Activated T-cell treated with anti-CD3 and anti-CD28 coated beads for 24 hours (primary cell): ENCODE measurements around the gene LGR4.

ENCODE experiments used
- DNase-seq: peaks from one replicate; pipeline ENCODE4 v3.0.0-alpha.2; 2020; ENCODE audit warnings: low read depth

Gene LGR4

DNA sequence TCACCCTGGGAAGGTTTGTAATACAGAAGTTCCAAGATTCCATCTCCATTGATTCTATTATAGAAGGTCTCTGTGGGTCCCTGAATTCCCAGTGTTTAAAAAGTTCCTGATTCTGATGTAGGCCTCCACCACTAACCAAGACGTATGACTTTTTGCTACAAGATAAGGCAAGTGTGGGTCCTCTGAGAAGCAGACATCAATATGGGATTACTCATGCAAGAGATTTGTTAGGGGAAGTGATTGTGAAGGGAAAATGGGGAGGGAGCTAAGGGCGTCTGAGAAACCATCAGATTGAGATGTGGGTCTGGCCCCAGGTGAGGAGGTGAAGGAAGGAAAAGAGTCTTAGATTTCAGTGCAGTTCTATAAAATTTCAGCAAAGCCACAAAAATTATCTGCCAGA lies 10.2 kb upstream of the LGR4 start:
- no peak for DNase-seq

DNA sequence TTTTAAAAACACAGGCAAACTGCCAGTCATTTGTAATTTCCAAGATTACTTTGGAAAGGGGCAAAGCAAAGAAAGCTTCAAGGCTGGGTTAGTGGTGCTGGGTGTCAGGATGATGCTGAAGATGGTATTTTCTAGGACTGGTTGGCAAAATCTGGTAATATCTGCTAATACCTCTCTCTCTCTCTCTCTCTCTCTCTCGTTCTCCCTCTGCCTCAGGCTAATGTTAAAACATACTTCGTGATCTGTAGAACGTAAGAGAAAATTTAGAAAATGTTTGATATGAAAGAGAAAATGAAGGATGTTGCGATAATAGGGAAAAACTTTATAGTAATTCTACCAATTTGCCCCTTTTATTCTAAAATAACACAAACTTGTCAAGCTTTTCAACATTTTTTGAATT lies 9.4 kb upstream of the LGR4 start:
- DNase-seq, result no peak

DNA sequence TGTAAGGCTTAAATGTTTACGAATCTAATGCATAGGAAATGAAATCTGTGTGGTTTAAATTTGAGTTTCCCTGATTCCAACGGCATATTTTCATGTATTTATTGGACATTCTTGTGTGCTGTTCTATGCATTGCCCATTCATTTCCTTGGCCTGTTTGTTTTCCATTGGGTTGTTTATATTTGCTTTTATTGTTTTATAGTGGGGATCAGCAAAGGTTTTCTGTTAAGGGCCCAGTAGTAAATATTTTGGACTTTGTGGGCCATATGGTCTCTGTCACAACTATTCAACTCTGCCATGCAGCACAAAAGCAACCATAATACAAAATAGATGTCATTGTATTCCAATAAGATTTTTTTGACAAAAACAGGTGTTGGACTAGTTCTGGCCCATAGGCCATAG lies 5.2 kb upstream of the LGR4 start:
- no peak for DNase-seq

DNA sequence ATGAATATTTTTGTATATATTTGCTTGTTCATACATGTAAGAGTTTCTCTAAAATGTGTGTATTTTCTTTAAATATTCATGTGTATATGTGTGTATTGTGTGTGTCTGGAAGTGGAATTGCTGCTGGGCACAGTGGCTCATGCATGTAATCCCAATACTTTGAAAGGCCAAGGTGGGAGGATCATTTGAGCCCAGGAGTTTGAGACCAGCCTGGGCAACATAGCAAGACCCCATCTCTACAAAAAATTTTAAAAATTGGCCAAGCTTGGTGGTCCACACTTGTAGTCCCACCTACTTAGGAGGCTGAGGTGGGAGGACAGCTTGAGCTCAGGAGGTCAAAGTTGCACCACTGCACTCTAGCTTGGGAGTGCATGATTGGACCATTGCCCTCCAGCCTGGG lies 4.7 kb upstream of the LGR4 start:
- DNase-seq, result no peak

DNA sequence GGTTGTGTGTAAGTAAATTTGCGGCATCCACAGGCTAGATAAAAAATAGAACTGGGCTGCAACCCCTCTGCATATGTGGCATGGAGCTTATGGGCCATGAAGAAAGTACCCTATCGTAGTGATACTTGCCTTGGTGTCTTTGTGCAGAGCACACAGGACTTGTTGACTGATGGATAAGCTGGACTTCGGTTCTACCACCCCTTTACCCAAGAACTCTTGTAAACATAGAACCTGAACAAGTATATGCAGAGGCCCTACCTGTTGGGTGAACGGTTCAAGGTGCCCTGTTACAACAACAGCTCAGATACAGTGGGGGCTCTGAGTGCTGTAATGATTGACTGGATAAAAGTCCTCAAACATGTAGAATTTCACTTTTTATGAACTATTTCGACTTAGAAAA lies 3.0 kb upstream of the LGR4 start:
- DNase-seq, result no peak

DNA sequence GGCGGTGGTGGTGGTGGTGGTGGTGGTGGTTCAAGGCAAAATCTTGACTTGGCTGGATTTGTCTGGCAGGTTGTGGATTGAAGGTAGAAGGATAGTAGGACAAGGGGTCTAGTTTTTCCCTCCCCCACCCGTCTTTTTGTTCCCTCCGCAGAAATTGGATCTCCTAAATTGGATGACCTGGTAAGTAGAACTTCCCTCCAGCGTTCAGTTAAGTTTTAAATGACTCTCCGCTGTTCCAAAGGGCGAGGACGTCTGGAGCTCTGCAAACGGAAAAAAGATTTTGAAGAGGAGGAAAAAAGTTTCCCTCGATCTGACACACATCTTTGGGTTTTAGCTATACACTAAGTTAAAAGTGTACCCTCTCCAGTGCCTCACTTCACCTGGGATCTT lies 422 bp upstream of the LGR4 start:
- no peak for DNase-seq

DNA sequence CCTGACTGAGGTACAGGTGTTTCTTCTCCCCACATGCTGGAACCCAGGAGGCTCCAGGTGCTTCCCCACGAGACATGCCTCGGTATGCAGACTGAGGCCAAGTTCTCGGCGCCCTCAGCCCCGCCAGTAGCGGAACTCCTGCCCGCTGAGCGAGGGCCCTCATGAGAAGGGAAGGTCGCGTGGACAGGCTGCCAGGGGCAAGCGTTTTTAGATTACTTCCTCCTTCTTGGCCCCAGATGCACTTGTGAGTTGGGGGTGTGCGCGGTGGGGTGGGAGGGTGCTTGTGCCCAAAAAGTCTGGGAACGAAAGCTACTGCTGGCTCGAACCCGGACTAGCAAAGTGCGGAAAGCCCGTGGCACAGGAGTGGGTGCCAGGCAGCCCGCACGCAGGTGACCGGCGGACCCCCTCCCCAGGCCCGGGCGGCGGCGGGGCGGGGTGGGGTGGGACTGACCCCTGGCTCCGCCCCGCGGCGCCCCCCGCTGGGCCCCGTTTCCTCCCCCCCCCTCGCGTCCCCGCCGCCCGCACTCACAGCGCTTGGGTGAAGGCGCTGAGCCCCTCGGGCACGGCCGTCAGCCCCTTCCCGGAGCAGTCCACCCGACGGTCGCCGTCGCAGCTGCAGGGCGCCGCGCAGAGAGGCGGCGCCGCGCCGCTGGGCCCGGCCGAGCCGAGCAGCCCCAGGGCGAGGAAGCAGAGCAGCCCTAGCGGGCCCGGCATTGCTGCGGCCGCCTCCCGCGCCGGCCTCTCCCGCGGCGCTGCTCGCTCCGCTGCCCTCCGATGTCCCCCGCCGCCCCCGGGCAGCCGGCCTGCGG lies 797 bp downstream of the LGR4 start:
- DNase-seq, result no peak

DNA sequence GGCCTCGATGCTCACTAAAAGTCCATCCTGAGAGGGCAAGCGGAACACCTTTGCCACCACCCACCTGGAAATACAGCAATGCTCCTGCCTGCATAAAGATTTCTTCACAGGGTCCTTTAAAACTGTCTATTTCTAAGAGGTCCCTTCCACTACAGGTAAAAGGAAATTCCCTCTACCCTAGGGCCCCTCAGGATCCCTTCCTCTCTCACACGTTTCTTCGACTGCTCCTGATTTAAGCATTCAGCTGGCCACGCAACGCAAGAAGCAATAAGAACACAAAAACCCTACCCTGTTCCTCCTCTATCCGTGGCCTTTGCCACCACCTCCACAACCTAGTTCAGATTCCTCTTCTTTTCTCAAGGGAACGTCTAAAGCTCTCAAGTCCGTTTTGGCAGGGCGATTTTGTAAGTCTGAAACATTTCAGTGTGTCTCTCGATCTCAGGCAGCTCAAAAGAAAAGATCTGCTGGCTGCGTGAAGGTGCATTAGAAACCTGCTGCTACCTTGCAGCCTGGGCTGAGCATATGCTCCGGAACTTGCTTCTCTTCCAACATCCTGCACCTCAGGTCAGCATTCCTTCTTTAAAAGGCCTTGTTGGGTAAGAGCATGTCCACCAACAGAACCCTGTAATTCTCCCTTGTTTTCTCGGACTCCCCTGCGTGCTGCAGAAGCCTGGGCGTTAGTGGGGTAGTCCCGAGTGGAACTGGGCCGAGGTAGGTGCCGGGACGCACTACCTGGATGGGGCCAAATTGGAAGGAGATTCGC lies 1.6 kb downstream of the LGR4 start:
- DNase-seq, result no peak

DNA sequence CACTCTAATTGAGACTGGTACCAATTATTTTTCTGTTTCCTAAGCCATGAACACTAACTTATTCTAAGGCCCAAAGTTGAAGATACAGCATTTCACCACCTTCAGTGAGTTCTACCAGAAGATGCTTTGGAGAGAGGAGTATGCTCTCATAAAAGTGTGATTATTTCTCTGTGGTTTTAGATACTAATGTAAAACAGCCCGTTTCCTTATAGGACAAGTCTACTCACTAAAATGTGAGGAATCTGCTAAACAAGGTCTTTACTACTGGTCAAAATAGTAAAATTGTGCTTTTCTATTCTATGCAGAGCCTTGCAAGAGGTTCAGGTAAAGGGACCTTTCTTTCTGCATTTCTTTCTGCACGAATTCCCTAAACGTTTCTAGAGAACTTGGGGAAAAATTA lies 2.4 kb downstream of the LGR4 start:
- no peak for DNase-seq

DNA sequence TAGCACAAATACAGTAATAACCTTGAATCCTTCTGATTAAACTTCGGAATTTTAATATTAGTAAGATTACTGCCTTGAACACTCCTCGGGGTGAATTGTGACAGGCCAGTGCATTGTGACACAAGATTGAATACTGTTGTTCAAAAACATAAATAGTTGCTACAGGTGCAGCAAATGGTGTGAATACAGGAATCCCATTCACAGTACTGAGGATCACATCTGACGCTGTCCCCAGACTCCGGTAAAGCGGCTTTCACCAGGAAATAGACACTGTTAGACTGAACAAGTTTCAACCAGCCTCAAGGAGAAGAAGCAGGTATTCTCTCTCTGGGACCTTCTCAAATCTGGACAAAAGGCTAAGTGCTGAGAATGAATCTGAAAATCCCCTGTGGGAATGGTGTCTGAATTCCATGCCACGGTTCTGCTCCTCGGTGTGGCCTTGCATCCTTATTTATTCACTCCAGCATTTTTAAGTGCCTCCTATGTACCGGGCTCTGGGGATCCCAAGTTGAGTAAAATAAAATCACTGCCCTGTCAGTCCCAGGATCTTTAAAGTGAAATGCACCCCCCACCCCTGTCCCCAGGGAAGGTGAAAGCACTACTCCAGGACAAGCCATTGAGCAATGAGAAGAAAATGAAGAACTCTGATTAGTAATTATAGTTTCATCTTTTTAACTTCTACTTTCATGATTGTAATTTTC lies 3.4 kb downstream of the LGR4 start:
- DNase-seq, result no peak

DNA sequence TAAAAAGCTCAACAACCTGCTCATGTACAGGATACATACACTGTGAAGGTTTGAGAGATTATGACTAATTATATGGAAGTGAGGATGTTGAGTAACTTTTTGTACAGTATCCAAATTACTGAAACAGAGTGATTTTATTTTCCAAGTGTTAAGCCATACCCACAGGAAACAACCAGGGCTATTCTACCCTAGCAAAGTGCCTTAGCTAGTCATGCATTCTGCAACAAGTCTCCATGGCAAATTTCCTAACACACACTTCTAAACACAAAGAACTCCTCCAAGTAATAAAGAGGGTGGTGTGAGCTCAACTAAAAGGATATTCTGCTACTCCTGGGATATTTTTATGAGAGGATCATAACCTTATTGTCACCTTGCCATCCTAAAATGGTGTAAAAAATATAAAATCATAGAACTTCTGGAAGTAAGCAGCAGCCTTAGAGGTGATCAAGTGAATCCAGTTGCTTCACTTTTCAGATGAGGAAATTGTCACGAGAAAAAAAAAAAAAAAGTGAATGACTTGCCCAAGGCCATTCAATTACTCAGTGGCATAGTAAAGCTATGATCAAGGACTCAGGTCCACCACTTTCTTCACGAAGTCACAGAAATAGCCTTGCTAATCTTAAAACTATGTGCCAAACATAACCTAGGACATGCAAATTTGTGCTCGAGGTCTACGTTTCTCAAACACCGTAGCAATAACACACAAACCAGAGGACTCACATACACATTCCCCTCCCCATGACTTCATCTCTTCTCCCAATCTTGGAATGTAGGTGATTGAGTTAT lies 4.2 kb downstream of the LGR4 start:
- DNase-seq, result no peak

DNA sequence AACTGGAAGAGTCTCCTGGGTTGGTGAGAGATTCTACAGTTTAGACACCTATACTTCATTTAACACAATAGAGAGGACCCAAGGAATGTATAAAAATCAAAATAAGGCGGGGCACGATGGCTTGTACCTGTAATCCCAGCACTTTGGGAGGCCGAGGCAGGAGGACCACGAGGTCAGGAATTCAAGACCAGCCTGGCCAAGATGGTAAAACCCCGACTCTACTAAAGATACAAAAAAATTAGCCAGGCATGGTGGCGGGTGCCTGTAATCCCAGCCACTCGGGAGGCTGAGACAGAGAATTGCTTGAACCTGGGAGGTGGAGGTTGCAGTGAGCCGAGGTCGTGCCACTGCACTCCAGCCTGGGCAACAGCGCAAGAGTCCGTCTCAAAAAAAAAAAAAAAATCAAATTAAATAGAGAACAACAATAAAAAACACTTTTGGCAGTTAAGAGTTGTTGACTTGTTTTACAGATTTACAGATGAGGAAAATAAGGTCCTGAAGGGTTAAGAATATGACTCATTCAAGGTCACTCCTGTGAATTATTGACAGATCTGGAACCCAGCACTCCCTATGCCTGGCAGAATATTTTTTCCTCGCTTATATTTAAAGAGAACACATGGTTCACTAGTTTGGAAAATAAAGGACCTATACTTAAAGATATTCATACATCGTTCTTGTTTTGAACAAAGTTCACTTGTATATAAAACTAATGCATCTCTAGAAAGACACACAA lies 5.2 kb downstream of the LGR4 start:
- no peak for DNase-seq

DNA sequence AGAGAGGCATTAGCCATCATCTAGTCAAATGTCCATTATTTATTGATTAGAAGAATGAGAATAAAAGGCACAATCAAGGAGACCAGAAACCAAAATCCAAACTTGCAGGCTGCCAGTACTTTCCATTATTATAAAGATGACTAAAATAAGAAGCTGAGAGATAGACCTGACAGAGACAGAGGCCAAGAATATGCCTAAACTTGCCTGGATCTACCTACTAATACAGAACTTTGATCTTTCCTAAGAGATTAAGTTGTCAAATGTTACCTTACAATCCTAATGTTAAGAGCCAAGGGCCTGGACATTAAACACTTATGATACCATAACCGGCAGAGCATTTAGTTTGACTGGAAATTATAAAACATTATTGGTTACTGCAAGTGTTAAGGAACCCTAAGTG lies 6.2 kb downstream of the LGR4 start:
- no peak for DNase-seq

DNA sequence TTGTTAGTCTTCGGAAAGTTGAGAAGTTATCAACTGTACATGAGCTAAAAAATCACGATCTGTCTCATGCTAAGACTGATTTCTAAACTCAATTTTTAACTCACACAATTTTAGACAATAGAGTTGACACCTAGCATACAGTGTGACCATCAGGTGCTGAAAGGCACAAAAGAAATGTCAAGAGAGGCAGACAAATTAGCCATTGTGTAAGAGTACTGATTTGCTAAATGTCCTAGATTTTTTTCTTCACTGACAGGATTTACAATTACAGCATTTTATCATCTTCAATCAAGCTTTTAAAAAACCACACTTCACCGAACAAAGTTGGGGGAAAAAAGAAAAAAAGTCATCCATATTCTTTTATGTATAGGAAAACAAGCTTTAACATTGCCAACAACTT lies 7.0 kb downstream of the LGR4 start:
- DNase-seq, result no peak

DNA sequence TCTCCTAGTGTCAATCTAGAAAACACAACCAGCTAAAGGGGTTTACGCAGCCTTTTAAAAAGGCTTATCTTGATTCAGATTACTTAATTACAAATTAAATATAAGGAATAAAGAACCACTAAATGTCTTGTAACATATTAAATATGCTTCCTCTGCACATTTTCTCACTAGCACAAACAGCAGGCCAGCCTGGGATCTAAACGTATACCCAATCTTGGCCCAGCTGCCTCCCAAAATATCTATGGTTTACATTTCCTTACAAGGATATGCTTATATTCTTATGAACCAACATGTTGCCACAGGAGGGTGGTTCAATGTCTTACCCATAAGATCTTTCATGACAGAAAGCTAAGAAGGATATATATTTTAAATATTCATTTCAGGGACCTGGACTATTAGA lies 7.7 kb downstream of the LGR4 start:
- DNase-seq, result no peak

DNA sequence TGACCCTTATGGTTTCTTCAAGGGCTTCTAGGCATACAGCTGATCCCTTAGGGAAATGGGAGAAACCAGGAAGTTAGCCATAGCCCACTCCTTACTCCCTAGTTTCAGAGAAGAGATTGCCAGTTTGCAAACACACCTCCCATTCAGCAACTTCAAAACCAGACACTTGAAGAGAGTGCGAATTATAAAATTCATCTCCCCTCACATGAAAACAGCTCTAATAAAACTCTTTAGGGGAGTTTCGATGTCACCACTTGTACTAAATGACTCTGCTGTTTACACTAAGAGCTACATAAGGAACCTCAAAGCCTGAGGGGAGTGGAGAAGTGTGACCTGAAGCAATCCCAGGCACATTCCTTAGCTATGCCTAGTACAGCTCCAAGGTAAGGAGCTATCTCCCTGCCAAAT lies 8.3 kb downstream of the LGR4 start:
- DNase-seq, result no peak

DNA sequence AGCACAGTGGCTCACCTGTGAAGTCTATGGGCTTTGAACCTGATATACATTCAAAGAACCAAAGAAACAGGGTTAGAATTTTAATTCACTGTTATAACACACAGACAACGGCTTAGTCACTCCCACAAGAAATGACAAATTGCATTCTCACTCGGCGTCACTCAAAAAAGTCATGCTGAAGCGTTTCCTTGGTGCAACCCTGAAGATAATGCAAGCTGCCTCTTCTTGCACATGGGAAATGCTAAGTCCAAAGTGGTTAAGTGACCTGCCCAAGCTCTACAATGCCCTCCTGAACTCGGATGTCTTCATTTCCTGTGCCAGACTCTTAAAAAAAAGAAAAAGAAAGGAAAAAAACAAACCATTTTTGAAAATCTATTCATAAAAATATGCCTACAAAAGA lies 10.0 kb downstream of the LGR4 start:
- no peak for DNase-seq

DNA sequence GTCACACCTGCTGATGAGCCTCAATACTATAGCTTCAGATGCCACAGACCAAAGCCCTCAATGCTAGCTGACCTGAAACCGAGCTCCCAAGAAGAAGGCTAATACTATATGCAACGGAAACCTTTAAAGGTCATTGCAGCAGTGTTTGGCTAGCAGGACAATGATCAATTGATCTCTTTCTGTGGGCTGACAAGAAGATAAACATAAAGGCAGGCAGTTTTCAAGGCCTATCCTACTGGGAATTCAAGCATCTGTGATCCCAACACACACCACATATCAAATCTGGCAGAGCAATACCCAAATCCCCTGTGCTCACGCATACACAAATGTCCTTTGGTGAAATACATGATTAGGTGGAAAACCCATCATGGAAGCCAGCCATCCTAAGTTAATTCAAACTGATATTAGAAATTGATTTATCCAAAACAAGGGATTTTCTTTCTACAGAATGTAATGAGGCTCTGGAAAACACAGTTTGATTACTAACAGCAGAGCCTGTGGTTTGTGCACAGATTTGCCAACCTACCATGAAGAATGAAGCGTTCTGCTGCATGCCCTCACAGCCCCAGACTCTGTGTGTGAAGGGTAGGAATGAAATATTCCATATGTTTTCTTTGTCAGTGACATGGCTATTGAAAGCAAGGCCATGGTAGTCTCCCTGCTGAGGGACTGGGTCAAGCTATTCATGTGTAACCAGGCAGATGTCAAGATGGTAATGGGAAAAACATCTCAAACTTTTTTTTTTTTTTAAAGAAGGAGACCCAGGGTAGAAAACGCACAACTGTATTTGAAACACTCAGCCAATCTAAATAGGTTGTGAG lies 12.2 kb downstream of the LGR4 start:
- DNase-seq, result no peak

DNA sequence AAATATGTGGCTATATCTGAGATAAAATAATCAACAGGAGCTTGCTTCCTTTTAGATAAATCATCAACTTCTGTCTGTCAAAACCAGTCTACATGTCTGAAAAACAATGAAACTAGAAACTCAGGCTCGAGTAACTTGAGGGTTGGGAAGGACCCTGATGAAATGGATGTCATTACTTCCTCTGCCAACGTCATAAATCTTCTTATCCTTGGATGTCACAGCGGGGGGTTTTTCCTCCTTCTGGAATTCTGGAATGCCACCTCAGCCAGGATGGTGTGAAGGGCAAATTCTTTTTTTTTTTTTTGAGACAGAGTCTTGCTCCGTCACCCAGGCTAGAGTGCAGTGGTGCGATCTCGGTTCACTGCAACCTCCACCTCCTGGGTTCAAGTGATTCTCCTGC lies 13.4 kb downstream of the LGR4 start:
- no peak for DNase-seq

DNA sequence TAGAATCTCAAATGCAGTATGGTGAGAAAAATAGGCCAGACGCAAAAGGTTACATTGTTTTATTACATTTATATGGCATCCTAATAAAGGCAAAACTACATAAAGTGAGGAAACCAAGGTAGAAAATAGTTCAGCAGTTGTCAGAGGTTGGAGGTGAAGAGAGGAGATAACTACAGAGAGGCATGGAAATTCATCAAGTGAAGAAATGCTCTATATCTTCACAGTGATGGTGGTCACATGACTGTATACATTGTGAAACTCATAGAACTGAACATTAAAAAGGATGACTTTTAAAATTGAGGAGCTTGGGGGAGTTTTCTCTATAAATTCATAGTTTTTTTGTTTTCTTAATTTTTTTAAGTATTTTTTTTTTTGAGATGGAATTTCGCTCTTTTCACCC lies 14.4 kb downstream of the LGR4 start:
- no peak for DNase-seq

DNA sequence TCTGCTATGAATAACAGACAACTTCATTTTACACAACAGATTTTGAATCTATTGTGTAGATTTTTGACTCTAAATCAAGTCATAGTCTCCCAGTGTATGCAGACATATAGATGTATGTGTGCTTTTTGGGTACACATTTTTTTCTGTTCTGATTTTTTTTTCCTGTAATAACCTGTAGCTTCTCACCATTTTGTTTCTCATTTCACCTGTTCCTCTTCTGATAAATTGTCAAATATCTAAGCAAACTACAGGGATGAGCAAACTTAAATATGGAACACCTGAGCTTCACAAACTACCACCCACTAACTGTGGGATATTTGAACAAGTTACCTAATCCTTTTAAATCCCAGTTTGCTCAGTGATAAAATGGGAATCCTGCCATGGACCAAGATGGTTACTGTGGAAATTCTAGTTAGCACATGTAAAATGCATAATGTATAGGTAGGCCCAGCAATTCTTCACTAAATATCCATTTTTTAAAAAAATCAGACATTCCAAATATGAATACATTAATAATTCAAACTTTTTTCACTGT lies 15.7 kb downstream of the LGR4 start:
- no peak for DNase-seq
